Measurements from ENCODE around the gene USP9X. TPM values are rescaled to one million over a fixed set of nuclear protein-coding genes. Genes with fewer than 3 reads are reported as not detected.

Gene USP9X
- total and polyA plus RNA-seq, 10 donors, result 8.0 to 116 (median 87.5) TPM

DNA sequence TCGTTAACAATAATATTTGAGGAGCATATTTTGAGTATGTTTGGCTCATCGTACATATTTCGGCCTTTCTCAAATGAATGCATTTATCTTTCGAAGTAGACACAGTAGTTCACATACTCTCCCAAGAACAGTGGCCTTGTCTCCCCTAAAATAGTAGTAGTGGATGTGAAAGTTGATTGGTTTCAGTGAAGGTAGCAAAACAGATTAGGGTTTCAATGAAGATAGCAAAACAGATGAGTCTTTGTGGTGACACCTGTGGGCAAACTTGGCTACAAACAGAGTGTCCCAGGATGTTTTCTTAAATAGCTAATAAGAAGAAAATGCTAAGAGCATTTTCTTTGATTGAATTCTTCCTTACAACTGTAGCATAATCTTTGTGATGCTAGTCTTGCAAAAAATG lies 67.0 kb downstream of the USP9X start:
- H3K27ac ChIP-seq, result no peak overlapping the region
- TF ChIP-seq, protein P1, sequence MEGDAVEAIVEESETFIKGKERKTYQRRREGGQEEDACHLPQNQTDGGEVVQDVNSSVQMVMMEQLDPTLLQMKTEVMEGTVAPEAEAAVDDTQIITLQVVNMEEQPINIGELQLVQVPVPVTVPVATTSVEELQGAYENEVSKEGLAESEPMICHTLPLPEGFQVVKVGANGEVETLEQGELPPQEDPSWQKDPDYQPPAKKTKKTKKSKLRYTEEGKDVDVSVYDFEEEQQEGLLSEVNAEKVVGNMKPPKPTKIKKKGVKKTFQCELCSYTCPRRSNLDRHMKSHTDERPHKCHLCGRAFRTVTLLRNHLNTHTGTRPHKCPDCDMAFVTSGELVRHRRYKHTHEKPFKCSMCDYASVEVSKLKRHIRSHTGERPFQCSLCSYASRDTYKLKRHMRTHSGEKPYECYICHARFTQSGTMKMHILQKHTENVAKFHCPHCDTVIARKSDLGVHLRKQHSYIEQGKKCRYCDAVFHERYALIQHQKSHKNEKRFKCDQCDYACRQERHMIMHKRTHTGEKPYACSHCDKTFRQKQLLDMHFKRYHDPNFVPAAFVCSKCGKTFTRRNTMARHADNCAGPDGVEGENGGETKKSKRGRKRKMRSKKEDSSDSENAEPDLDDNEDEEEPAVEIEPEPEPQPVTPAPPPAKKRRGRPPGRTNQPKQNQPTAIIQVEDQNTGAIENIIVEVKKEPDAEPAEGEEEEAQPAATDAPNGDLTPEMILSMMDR (IDR thresholded peaks at IDR 0.05 in 8 of 11, conservative IDR thresholded peaks at IDR 0.05 in 3 of 11), result no peak
- TF ChIP-seq POLR2AphosphoS5 (IDR thresholded peaks at IDR 0.05), result no peak
- no peak for TF ChIP-seq POLR2A (IDR thresholded peaks at IDR 0.05)
- intact Hi-C loops (cut with DNase I; ENCODE audit: low total_unique reads), result no loop called here
- H3K36me3 ChIP-seq, result peaks cover 7 to 100% (median 65%) of the 10 kb centered on the region in 6 donors
- H3K9me3 ChIP-seq, result no peaks in the 10 kb centered on the region
- no peak overlapping the region for H3K4me3 ChIP-seq
- H3K4me1 ChIP-seq, result no peaks in the 10 kb centered on the region
- no peaks in the 10 kb centered on the region for H3K27me3 ChIP-seq (replicated peaks in 1 of 7)
- DNase-seq, result no peak
- 94 to 100% (median 97%) methylated on average over 4 of the region's 4 CpGs for WGBS, 5 donors

DNA sequence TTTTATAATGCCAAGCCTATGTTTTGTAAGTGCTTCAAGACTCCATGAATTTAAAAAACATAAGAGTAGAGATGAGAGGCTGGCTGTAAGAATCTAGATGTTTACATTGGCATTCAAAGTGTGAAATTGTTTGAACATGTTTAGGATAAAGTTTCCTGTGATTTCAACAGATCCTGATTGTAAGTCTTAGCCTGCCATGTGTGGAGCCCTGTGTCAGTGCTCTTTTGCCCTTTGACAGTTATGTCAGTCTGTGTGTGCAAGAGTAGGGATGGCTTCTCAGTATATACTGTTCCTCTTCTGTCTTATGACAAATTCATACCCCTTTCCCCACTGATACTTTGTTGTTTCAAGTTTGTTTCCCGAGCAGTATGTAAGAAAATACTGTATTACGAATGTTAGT lies 68.2 kb downstream of the USP9X start:
- 88 to 99% (median 91%) methylated on average over 2 of the region's 2 CpGs for WGBS, 5 donors
- peaks cover 4 to 98% (median 59%) of the 10 kb centered on the region in 6 donors for H3K36me3 ChIP-seq
- intact Hi-C loops (cut with DNase I; ENCODE audit: low total_unique reads), result no loop called here

DNA sequence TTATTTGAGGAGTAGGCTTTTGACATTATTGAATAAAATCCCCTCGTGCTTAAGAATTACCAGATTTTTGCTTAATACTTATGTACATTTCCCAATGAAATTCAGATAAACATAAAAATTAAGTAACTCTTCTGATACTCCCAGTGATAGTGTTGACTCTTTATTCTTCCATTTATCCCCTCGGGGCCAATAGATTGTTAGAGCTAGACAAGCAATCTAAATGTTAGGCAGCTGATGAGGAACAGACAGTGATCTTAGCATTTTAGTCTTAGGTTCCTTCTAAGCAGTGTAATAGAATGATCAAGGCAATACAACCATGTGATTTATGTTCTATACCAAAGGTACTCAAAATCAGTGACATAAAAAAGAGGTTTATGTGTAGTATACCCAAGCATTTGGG lies 68.7 kb downstream of the USP9X start:
- 93 to 99% (median 96%) methylated on average over 2 of the region's 2 CpGs for WGBS, 5 donors
- no peak for DNase-seq
- no peak overlapping the region for H3K4me3 ChIP-seq
- TF ChIP-seq POLR2AphosphoS5 (IDR thresholded peaks at IDR 0.05), result no peak
- TF ChIP-seq, protein P1 (IDR thresholded peaks at IDR 0.05 in 8 of 11, conservative IDR thresholded peaks at IDR 0.05 in 3 of 11), result no peak
- H3K27ac ChIP-seq, result no peak overlapping the region
- intact Hi-C loops (cut with DNase I; ENCODE audit: low total_unique reads), result no loop called here
- no peaks in the 10 kb centered on the region for H3K9me3 ChIP-seq
- no peaks in the 10 kb centered on the region for H3K4me1 ChIP-seq
- no peaks in the 10 kb centered on the region for H3K27me3 ChIP-seq (replicated peaks in 1 of 7)
- H3K36me3 ChIP-seq, result peaks cover 3 to 98% (median 57%) of the 10 kb centered on the region in 6 donors

More for the DNA sequence above, 68.2 kb downstream of the USP9X start:
- no peak overlapping the region for H3K27ac ChIP-seq
- TF ChIP-seq, protein P1 (IDR thresholded peaks at IDR 0.05 in 8 of 11, conservative IDR thresholded peaks at IDR 0.05 in 3 of 11), result no peak
- no peak for TF ChIP-seq POLR2A (IDR thresholded peaks at IDR 0.05)
- no peak for TF ChIP-seq POLR2AphosphoS5 (IDR thresholded peaks at IDR 0.05)
- no peaks in the 10 kb centered on the region for H3K9me3 ChIP-seq
- no peak for DNase-seq
- H3K4me3 ChIP-seq, result no peak overlapping the region
- no peaks in the 10 kb centered on the region for H3K27me3 ChIP-seq (replicated peaks in 1 of 7)
- no peaks in the 10 kb centered on the region for H3K4me1 ChIP-seq

DNA sequence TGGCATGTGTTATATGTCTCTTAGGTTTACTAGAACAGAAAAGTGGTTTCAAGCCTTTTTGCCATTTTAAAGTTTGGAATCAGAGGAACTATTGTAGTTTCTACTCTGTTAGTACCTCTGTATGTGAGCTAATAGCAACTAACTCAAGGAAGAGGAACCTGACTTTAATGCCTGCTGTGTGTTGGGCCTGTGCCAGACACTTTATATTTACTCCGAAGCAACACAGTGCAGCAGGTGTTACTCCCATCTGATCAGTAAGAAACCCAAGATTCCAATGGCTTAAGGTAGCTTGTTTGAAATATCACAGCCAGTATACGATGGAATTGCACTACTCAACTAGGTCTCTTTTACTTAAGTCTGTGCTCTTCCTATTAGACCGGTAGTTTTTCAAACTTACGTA lies 79.2 kb downstream of the USP9X start:
- 72 to 88% (median 83%) methylated on average over 4 of the region's 4 CpGs for WGBS, 5 donors
- intact Hi-C loops (cut with DNase I; ENCODE audit: low total_unique reads), result no loop called here
- DNase-seq, result no peak

More for the DNA sequence above, 79.2 kb downstream of the USP9X start:
- Histone ChIP-seq H3K9me3 (no peaks in the 10 kb centered on the region), H3K27ac (no peak overlapping the region), H3K27me3 (replicated peaks in 1 of 7) (no peaks in the 10 kb centered on the region), H3K4me3 (no peak overlapping the region), H3K4me1 (no peaks in the 10 kb centered on the region), H3K36me3 (peaks cover 0 to 100% (median 38%) of the 10 kb centered on the region in 6 donors)
- TF ChIP-seq POLR2A (IDR thresholded peaks at IDR 0.05), result no peak
- TF ChIP-seq, protein P1 (IDR thresholded peaks at IDR 0.05 in 8 of 11, conservative IDR thresholded peaks at IDR 0.05 in 3 of 11), result no peak
- TF ChIP-seq POLR2AphosphoS5 (IDR thresholded peaks at IDR 0.05), result no peak

Measured in spleen (tissue), 11 donors.